Calu3 (cell line): Measurements from ENCODE around the gene HNRNPR. TPM values are rescaled to one million over a fixed set of nuclear protein-coding genes. Genes with fewer than 3 reads are reported as not detected.

Source experiments
- total RNA-seq: library from RNA; stranded (reverse); gene quantifications from 2 replicates; pipeline ENCODE4 v1.2.3, GENCODE V29; 2022

HNRNPR gene
- total RNA-seq, 1 experiment from 2014 or later, result 126 TPM

Other genes with a start within 250 kb of the HNRNPR start
- 17.4 and 19.2 TPM in 2 replicates for gene LUZP1, start 175.4 kb downstream of the HNRNPR start, total RNA-seq
- 1.1 and 1.7 TPM in 2 replicates for gene HTR1D, start 126.8 kb downstream of the HNRNPR start, total RNA-seq
- gene ZNF436, start 25.6 kb upstream of the HNRNPR start, total RNA-seq, result 5.8 and 6.1 TPM in 2 replicates
- 1.5 and 2.7 TPM in 2 replicates for gene TCEA3, start 80.5 kb upstream of the HNRNPR start, total RNA-seq
- gene ASAP3, start 139.9 kb upstream of the HNRNPR start, total RNA-seq, result 2.9 and 3.5 TPM in 2 replicates
- gene E2F2, start 186.9 kb upstream of the HNRNPR start, total RNA-seq, result 6.2 and 8.1 TPM in 2 replicates
- gene ID3, start 215.2 kb upstream of the HNRNPR start, total RNA-seq, result 25.2 and 30.2 TPM in 2 replicates